Thoracic aorta (tissue), 2 donors: ENCODE results near the gene ACTR10. TPM values are rescaled to one million over a fixed set of nuclear protein-coding genes. Genes with fewer than 3 reads are reported as not detected.

ENCODE experiments used
- ATAC-seq: fragments of 150-250 bp; one replicate; pipeline ENCODE4 v1.8.0; 2017; ENCODE audit warnings: low read depth; ENCODE audit not compliant: insufficient number of reproducible peaks, low FRiP score
- DNase-seq: peaks from one replicate; pipeline ENCODE4 v3.0.0-alpha.2; 2020; ENCODE audit warnings: low spot score
- H3K27ac ChIP-seq, 2 donors: fragments of 200-600 bp; sonication (generic); 1 replicate in 1 of 2; 2 replicates in 1 of 2; pipeline ENCODE4 v1.5.1; 2016; ENCODE audit warnings: mild to moderate bottlenecking in 2 of 2, moderate library complexity in 2 of 2
- H3K27me3 ChIP-seq: fragments of 200-600 bp; sonication (generic); replicated peaks from 2 replicates; pipeline ENCODE4 v1.6.0; 2016; ENCODE audit warnings: mild to moderate bottlenecking; ENCODE audit not compliant: insufficient read depth
- H3K36me3 ChIP-seq: fragments of 200-600 bp; sonication (generic); one replicate; pipeline ENCODE4 v1.5.1; 2016
- H3K4me1 ChIP-seq, 2 donors: fragments of 200-600 bp; sonication (generic); 1 replicate in 1 of 2; 2 replicates in 1 of 2; pipeline versions ENCODE4 v1.5.1 to v1.6.0; 2016; ENCODE audit warnings: low read depth in 2 of 2, mild to moderate bottlenecking in 1 of 2; ENCODE audit not compliant: control insufficient read depth in 1 of 2
- H3K4me3 ChIP-seq: fragments of 200-600 bp; sonication (generic); 2 replicates; pipeline ENCODE4 v1.5.1; 2016; ENCODE audit warnings: mild to moderate bottlenecking
- H3K9me3 ChIP-seq: fragments of 200-600 bp; sonication (generic); 2 replicates; pipeline ENCODE4 v1.5.1; 2016
- total RNA-seq, 2 donors: library from RNA; depleted of rRNA; stranded (reverse); fragments of >200 nt; gene quantifications; one replicate each; pipeline versions ENCODE4 v1.1.0 to v1.2.3, GENCODE V29; 2016
- TF ChIP-seq, protein P1 (sequence below): fragments of 200-600 bp; sonication (generic); IDR thresholded peaks from one replicate; pipeline ENCODE4 v1.5.1; 2019; ENCODE audit warnings: antibody characterized with exemption

ACTR10 gene
- total RNA-seq, result 10 to 100 TPM; 78.5 to 79.7 TPM

DNA sequence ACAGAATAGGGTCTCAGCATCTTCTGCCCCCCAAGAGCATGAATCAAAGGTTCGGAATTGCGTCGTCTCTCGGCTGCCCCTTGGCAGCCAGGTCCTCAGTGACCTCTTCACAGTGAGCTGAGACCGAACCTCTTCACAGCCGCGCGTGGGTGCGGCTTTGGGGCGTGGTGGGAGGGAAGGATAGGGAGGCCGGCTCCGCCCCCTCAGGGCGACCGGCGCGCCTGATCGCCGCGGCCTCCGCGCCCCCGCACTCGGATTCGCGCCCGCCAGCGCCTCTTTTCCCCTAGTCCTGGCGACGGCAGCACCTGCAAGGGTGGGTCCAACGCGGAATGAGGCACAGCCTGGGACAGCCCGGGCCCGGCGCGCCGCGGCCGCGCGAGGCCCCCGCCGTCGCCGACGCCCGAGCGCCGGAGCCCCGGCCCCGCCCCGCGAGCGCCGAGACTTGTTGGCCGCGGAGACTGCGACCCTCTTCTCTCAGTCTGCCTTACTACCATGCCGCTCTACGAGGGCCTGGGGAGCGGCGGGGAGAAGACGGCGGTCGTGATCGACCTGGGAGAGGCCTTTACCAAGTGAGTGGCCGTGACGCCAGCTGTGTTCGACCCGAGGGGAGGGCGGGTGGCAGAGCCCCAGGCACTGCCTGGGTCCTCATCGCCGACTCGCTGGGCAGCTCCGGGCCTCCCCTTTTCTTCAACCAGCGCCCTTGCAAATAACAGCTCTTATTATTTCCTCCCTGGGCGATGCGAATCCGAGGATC, at the start of gene ACTR10:
ACTR10 (plus strand) TSS at position 424 of the 754 bp plus-strand sequence; CDS start at position 493, 69 bp downstream.
- Histone ChIP-seq H3K36me3 (no peaks in the 10 kb centered on the region), H3K9me3 (no peaks in the 10 kb centered on the region), H3K4me1 (peaks cover 17 to 19% of the 10 kb centered on the region in 2 donors), H3K27ac (peak within 1 kb of the TSS; percentile 92 to 94), H3K27me3 (no peaks in the 10 kb centered on the region), H3K4me3 (peak within 1 kb of the TSS; percentile 100)
- TF ChIP-seq, protein P1, sequence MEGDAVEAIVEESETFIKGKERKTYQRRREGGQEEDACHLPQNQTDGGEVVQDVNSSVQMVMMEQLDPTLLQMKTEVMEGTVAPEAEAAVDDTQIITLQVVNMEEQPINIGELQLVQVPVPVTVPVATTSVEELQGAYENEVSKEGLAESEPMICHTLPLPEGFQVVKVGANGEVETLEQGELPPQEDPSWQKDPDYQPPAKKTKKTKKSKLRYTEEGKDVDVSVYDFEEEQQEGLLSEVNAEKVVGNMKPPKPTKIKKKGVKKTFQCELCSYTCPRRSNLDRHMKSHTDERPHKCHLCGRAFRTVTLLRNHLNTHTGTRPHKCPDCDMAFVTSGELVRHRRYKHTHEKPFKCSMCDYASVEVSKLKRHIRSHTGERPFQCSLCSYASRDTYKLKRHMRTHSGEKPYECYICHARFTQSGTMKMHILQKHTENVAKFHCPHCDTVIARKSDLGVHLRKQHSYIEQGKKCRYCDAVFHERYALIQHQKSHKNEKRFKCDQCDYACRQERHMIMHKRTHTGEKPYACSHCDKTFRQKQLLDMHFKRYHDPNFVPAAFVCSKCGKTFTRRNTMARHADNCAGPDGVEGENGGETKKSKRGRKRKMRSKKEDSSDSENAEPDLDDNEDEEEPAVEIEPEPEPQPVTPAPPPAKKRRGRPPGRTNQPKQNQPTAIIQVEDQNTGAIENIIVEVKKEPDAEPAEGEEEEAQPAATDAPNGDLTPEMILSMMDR, result no peak
- DNase-seq (peak; percentile 60), ATAC-seq (peak; percentile 94)

DNA sequence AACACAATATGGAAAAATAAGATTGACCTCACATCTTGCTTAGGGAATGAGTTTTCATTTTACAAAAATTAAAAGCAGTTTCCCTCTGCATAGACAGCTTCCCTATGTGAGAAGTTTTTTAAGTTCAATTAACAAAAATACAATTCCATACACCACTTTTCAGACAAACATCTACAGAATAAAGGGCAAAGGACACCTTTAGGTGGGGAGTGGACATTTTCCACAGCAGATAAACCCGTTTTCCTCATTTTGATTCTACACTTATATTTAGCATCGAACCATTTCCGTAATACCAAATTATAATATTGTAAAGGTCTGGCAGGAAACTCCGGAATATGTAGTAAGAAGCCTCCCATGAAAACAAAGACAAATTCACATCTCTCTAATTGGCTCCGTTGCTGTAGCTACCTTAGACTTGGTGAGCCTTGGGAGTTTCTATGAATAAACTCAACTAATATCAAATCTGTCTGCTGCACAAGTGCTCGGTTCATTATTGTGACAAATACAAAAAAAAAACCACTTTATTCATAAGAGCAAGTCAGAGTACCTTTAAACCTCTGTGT, 49.6 kb upstream of the ACTR10 start:
- no peak overlapping the region for H3K4me3 ChIP-seq
- no peak for DNase-seq
- H3K4me1 ChIP-seq, result peaks cover 4 to 14% of the 10 kb centered on the region in 2 donors
- no peak for ATAC-seq
- H3K36me3 ChIP-seq, result no peaks in the 10 kb centered on the region
- no peak overlapping the region for H3K27ac ChIP-seq
- no peaks in the 10 kb centered on the region for H3K27me3 ChIP-seq
- H3K9me3 ChIP-seq, result no peaks in the 10 kb centered on the region
- TF ChIP-seq, protein P1, result no peak

DNA sequence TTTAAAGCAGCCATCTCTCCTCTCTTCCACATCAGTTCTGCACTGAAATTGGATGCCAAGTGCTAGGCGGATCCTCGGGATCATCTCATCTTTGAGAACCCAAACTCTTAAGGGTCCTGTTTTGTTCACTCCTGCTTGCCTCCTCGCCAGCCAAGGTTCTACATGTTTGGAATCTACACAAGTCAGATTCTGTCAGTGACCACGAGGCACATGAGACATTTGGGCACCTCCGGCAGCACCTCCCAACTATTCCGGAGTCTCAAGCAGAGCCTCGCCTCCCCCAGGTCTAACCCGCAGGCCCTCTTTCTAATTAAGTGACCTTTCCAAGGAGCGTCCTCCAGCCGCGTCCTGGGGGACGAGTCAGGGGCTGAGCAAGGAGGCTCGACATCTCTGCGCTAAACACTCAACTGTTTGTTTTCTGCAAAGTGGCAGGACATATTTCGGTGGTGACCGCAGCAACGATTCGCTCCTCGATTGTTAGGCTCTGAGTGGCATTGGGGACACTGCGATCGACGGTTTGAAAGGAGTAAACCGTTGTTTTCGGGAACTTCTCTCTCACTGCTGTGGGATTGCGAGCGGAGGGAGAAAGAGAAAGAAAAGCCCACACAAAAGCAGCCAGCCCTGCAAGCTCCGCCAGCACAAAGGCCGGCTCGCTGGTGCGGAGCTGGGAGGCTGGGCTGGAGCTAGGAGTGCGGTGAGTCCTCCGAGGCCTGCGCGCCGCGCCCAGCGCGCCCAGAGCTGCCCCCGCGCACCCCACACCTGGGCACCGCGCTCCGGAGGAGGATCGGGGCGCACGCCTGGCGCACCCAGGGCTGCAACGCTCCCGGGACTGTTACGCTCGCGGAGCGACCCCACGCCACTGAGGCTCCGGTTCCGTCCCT, 48.6 kb upstream of the ACTR10 start:
- ATAC-seq (no peak), DNase-seq (no peak)
- TF ChIP-seq, protein P1, result no peak
- Histone ChIP-seq H3K4me1 (peaks cover 4 to 14% of the 10 kb centered on the region in 2 donors), H3K4me3 (peak overlapping the region; percentile 87), H3K9me3 (no peaks in the 10 kb centered on the region), H3K36me3 (no peaks in the 10 kb centered on the region), H3K27me3 (no peaks in the 10 kb centered on the region), H3K27ac (peak overlapping the region; percentile 49 to 58)

DNA sequence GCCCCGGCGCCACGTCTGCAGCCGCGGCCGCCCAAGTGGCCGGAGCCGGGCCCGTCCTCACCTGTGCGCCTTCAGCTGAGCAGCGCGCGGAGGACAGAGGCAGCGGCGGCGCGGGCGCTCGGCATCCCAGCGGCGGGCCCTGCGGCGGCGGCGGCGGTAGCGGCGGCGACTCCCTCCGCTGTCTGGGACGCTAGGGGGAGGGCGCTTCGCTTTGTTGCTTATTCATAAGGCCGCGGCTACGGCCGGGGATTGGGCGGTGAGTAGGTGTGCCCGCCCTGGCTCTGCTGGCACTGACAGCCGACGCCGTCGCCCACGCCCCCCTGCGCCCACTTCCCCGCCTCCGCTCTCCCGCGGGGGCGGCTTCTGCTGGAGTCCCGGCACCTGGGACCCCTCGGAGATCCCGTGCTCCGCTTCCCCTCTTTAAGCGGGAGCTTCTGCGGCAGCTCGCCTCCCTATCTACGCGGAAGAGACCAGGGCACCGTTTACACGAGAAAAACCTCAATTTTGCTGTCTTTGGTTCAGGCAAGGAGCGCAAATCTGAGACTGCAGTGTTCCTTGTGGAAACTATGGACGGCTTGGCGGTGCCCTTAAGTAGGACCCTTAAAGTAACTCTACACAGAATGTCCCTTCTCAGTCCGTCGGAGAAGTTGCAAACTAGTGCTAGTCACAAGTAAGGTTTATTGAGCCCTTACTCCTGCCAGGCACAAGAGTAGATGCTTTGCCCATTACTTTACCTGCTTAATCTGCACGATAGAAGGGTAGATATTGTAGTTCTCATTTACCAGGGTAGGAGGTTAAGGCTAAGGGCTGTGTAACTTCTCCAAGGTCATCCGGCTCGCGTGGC, 47.7 kb upstream of the ACTR10 start, which contains the start of gene ARMH4:
ARMH4 (minus strand) TSS at position 200 of the 844 bp plus-strand sequence. CDS start 12,855 bp downstream, outside the sequence.
- Histone ChIP-seq H3K9me3 (no peaks in the 10 kb centered on the region), H3K27me3 (no peaks in the 10 kb centered on the region), H3K4me1 (peaks cover 4 to 14% of the 10 kb centered on the region in 2 donors), H3K27ac (peak within 1 kb of the TSS; percentile 49 to 58), H3K36me3 (no peaks in the 10 kb centered on the region), H3K4me3 (peak within 1 kb of the TSS; percentile 87)
- DNase-seq, result peak; percentile 43
- TF ChIP-seq, protein P1, result peak; percentile 18
- ATAC-seq, result peak; percentile 55
